GM19239 (cell line): Measurements from ENCODE around the gene PTPRN2.
"Not testable (repeated sequence)": the region's sequence is repeated elsewhere in the genome, so short reads cannot be mapped to it uniquely, and the experiment has no call there.

Experiments
- DNase-seq: peaks from one replicate; pipeline ENCODE4 v3.0.0; 2011; ENCODE audit warnings: low spot score; ENCODE audit not compliant: insufficient read length
- FAIRE-seq: peaks from 2 replicates; lab custom pipeline; 2011; peaks lifted over from hg19 to GRCh38; lab: Jason Lieb, UNC

The PTPRN2 gene

DNA sequence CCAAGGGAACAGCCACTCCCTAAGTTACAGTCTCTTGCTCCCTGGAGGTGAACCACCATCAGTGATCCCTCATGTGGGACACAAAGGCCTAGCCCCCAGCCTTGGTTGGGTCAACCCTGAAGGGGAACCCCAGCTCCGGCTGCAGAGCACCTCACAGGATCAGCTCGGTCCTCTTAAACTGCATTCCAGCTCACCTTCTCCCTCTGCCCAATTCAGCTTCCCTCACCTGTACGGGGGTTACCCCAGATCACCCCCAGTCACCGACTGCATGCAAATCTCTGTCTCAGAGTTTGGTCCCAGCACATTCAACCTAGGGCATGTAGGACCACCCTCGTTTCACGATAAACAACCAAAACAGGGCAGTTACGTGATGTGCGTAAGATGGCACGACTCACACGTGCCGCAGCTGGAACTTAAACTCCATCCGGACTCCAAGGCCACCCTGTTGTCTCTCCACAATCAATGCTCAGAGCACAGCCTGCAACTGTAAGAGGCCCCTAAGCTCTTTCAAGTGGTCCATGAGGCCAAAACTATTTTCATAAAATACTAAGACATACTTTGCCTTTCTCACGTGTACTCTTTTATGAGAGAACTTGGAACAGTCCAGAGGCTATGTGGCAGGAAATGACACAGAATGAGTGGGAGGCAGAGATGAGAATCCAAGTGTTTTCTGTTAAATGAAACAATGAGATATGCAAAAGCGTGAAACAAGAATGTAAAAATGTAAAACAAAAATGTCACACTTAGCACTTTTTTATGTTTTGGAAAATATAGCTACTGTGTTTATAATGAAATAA is 285.2 kb downstream of the PTPRN2 start:
- DNase-seq, result no peak
- FAIRE-seq, result no peak

GRCh38 chr7:158301207-158301606 is 286.4 kb downstream of the PTPRN2 start:
- FAIRE-seq (no peak), DNase-seq (no peak)

DNA sequence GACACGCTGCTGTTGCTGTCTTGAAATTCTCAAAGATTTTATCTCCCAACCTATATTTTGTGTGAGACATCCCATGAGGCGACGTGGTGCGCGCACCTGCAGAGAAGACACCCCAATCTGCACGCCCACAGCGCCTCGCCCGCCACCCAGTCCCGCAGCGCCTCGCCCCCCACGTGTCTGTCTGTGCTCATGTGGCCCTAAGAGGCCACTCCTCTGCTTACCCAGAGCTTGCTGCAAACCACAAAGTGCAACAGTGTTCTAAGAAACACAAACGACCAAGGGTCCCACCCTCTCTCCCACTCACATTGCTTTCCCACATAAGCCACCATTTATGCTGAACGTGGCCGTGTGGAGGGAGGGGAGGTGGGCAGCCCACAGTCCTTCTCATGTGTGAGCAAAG is 287.2 kb downstream of the PTPRN2 start:
- DNase-seq (no peak), FAIRE-seq (no peak)

GRCh38 chr7:158299607-158300006 is 288.0 kb downstream of the PTPRN2 start:
- FAIRE-seq (no peak), DNase-seq (no peak)

DNA sequence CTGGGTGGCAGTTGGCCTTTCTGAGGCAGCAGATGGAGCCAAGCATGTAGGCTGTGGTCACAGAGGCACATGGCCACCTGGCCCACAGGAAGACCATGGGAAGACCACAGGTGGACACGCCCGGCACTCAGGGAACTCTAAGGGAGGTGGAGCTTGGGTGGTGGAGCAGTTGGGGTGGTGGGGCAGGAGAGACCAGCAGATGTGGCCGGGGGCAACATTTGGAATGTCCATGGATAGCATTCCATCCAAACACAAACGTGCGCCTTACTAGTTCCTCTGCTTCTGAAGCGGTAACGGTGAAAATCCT is 290.9 kb downstream of the PTPRN2 start:
- DNase-seq (no peak), FAIRE-seq (no peak)

DNA sequence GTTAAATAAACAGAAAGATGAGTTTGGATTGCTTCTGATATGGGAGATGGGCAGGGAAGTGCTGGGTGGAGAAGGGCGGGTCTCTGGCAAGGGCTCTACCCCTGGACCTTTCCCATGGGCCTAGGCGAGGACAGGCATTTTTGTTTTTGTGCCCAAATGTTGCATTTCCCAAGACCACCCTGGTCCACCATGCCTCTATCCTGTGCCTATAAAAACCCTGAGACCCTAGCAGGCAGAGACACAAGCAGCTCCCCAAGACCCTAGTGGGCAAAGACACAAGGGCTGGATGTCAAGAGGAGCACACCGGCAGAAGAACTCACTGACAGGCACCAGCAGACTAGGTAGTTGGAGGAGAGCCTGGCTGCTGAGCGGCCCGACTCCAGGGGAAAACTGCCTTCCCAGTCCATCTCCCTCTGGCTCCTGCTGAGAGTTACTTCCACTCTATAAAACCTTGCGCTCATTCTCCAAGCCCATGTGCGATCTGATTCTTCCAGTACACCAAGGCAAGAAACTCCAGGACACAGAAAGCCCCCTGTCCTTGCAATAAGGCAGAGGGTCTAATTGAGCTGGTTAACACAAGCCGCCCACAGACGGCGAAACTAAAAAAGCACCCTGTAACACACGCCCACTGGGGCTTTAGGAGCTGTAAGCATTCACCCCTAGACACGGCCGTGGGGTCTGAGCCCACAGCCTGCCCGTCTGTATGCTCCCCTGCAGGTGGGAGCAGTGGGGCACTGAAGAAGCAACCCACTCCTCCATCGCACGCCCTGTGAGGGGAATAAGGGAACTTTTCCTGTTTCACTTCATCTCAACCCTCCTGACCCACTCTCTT is 291.4 kb downstream of the PTPRN2 start:
- DNase-seq (no peak), FAIRE-seq (no peak)

DNA sequence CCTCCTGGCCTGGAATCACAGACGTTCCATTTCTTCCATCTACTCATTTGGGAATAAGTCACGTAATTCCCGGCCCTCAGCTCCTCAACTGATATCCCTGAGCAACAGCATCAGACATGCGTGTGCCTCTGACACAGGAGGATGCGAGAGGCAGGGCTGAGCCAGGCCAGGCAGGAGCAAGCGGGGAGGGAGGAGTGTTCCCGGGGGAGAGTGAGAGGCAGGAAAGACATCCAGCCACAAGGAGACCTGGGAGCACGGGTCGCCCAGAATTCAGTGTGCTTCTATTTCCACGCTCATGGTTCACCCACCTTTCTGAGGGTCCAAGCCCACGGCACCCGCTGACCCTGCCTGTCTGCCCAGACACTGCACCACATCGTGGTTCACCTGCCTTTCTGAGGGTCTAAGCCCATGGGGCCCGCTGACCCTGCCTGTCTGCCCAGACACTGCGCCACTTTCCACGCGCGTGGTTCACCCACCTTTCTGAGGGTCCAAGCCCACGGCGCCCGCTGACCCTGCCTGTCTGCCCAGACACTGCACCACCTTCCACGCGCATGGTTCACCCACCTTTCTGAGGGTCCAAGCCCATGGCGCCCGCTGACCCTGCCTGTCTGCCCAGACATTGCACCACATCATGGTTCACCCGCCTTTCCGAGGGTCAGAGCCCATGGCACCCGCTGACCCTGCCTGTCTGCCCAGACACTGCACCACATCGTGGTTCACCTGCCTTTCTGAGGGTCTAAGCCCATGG is 293.0 kb downstream of the PTPRN2 start:
- FAIRE-seq, DNase-seq: not testable (repeated sequence)

GRCh38 chr7:158292948-158293347 is 294.7 kb downstream of the PTPRN2 start:
- DNase-seq (no peak), FAIRE-seq (no peak)

DNA sequence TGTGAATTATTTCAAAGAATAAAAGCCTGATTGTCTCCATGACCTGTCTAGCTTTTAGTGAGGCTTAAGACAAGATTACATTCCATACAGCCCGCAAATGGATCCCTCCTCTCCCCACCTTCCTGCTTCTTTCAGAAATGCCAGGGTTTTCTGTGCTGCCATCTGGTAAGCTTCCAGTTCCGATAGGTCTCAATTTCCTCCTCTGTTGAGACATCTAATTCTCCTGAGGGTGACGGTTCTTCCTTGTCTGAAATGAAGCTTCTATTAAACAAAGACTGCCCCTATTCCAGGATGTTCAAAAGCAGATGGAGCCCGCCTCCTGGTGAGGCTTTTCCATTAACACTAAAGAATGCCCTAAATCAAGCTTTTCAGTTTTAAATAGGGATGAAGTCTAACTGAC is 295.6 kb downstream of the PTPRN2 start:
- no peak for FAIRE-seq
- DNase-seq, result no peak

DNA sequence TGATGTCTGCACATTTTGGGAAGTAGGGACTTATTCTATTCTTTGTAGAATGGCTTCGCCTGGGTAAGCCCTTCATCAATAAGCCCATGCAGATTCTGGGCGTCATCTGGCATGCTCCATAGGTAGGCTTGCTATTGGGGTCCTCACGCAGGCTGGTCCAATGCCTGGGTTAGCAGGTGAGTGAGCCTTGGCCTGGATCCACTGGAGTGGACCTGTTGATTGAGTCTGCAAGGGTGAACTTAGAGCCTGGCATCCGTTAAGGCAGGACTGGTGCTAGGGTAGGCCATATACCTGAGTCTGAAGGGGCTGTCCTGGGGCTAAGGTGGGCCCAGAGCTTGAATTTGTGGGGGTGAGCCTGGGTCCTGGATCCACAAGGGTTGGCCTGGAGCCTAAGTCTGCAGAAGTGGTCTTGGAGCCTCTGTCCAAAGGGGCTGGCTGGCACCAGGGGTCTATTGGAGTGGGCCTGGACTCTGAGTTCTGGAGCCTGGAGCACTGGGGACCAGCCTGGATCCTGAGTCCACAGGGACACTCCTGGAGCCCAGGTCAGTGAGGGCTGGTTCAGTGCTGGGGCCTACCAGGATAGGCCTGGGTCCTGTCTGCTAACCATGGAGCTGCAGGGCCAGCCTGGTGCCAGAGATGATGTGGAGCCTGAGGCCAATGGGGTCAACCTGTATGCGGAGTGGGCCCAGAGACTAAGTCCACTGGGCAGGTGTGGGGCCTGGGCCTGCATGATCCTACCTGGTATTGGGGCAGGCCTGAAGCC is 297.7 kb downstream of the PTPRN2 start:
- DNase-seq (no peak), FAIRE-seq (no peak)

- DNase-seq (no peak), FAIRE-seq (no peak)
Observed at GRCh38 chr7:158289231-158289630, 298.4 kb downstream of the PTPRN2 start.

- FAIRE-seq, result no peak
Observed at GRCh38 chr7:158286210-158286609, 301.4 kb downstream of the PTPRN2 start.

DNA sequence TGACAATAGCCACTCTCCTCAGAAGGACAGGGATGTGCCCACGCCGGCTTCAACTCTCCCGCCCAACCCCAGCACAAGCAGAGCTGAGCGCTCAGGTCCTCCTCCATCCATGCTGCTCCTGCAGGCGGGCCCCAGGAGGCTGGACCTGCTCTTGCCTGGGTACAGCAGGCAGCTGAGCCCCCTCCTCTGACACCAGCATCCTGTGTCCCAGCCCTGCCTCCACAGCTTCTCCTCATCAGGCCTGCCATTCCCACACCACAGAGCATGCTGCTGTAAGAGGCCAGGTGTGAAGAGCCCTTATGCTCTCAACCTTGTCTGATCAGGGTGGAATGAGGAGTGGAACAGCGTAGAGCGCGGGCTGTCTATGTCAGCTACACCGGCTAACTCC is 302.2 kb downstream of the PTPRN2 start:
- FAIRE-seq (no peak), DNase-seq (no peak)

More at GRCh38 chr7:158286210-158286609, 301.4 kb downstream of the PTPRN2 start:
- DNase-seq, result no peak

DNA sequence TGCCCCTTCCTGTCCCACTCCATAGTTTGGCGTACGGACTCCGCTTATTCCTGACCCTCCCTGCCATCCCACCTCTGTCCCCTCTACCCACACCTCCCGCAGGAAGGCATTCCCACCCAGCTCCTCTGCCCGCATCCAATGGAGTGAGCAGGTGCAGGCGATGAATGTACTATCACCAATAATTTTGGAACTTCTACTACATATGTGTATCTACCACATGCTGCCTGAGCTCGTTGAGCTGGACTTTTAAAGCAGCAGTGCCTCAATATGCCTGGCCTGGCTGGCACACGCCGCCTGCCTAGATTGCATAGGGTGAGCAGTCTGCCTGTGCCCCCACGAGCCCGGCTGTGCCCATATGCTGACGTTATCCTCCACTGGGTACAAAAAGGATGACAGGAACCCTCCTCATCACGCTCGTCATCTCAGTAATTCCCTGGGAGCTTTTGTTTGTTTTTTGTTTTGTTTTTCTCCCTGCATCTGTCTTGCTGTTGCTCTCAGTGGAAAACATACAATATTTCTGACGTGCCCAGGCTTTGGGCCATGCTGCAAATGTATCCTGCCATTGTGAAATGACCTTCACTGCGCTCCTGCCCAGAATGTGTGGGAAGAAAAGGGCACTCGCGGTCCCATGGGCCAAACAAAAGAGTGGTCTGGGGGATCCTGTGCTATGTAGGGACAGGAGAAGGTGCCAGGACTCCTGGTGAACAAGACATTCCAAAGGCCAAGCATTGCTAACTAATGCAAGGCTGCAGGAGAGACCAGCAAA is 302.8 kb downstream of the PTPRN2 start:
- DNase-seq (no peak), FAIRE-seq (no peak)

DNA sequence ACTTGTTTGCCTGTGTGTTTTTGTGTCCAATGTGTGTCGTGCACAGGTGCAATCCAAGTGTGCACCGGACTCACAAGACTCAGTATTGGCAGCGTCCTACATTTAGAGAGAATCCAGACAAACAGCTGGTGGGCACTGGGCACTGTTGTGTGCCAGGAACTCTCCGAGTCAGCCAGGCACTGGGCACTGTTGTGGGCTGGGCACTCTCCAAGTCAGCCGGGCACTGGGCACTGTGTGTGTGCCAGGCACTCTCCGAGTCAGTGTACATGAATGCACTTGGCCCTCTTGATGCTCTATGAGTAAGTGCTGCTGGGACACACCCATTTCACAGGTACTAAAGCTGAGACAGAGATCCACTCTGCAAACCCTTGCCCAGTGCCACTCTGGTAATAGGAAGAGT is 303.5 kb downstream of the PTPRN2 start:
- FAIRE-seq, result no peak
- DNase-seq, result no peak

GRCh38 chr7:158283016-158283974 is 304.3 kb downstream of the PTPRN2 start:
- FAIRE-seq (no peak), DNase-seq (no peak)

- FAIRE-seq (no peak), DNase-seq (no peak)
Observed at GRCh38 chr7:158282461-158283001, 305.1 kb downstream of the PTPRN2 start.

DNA sequence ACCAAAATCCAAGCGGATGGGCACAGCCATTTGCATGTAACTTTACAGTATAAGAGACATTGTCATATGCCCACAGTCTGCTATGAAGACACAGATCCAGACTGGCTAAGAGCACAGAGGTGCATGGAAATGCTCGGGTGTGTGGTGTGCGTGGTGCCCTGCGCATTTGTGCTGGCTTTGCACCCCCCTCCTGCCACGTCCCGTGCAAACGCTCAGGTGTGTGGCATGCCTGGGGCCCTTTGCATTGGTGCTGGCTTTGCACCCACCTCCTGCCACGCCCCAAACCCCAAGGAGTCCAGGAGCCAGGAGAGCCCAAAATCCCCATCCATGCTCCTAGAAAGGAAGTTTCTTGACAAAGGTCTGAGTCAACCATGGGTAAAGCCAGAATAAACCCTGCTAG is 306.2 kb downstream of the PTPRN2 start:
- FAIRE-seq, result no peak
- DNase-seq, result no peak
